Measurements from ENCODE around the gene MGST2.

MGST2 gene

GRCh38 chr4:139666735-139667281, 1.2 kb downstream of the MGST2 start:
- H3K27ac ChIP-seq = peak overlapping the region; percentile 98
- TF ChIP-seq CTCF (conservative IDR thresholded peaks at IDR 0.05) = no peak

- TF ChIP-seq CTCF (conservative IDR thresholded peaks at IDR 0.05) = no peak
- H3K27ac ChIP-seq = peak overlapping the region; percentile 98
Measured at GRCh38 chr4:139668036-139668435, 2.4 kb downstream of the MGST2 start.

GRCh38 chr4:139668658-139669201, 3.1 kb downstream of the MGST2 start:
- TF ChIP-seq CTCF (conservative IDR thresholded peaks at IDR 0.05) = no peak
- H3K27ac ChIP-seq = peak overlapping the region; percentile 98

GRCh38 chr4:139669335-139669734, 3.7 kb downstream of the MGST2 start:
- TF ChIP-seq CTCF (conservative IDR thresholded peaks at IDR 0.05) = no peak
- H3K27ac ChIP-seq = peak overlapping the region; percentile 98; the same call in 1 of the 2 replicates

- no peak for TF ChIP-seq CTCF (conservative IDR thresholded peaks at IDR 0.05)
- no peak overlapping the region for H3K27ac ChIP-seq
Measured at GRCh38 chr4:139669890-139670289, 4.3 kb downstream of the MGST2 start.

- H3K27ac ChIP-seq = no peak overlapping the region
- TF ChIP-seq CTCF (conservative IDR thresholded peaks at IDR 0.05) = no peak
Measured at GRCh38 chr4:139670775-139671174, 5.2 kb downstream of the MGST2 start.

DNA sequence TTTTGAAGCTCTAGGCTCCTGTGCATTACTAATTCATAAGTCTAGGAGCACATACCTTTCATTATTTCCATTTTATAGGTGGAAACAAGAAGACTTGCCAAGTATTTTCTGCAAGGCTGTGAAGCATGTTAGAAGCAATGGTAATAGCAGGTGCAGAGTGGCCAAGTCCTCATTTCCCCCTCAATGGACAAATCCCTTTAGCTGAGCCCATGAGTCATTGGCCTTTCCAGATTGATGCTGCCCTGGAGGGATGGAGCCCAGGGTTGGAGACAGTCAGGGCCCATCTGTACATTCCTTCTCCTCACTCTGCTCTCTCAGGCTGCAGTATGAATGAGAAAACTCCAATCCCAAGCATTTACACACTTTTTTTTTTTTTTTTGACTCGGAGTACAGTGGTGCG, 6.6 kb downstream of the MGST2 start:
- no peak overlapping the region for H3K27ac ChIP-seq
- no peak for TF ChIP-seq CTCF (conservative IDR thresholded peaks at IDR 0.05)

Measured in VCaP (cell line).